GM12878 (cell line): ENCODE results near the gene NPLOC4. TPM values are rescaled to one million over a fixed set of nuclear protein-coding genes. Genes with fewer than 3 reads are reported as not detected.
"Not testable (repeated sequence)": the region's sequence is repeated elsewhere in the genome, so short reads cannot be mapped to it uniquely, and the experiment has no call there.

ENCODE experiments used
- ATAC-seq: fragments of 200-7000 bp; cut with Tn5 transposase; 3 replicates; pipeline ENCODE4 v1.9.1; 2020; ENCODE audit warnings: mild to moderate bottlenecking, moderate library complexity
- BruUV-seq: library from RNA; stranded (reverse); fragments of 400-500 nt; replicated peaks from 2 replicates; lab custom pipeline; 2021; lab: Mats Ljungman, UMichigan
- CTCF ChIA-PET: fragments of 300-600 bp; sonication (Branson Sonifier 250); formaldehyde crosslinking; extraction: SDS; loops from one replicate; lab custom pipeline; 2021; ENCODE audit warnings: inconsistent platforms; lab: Yijun Ruan, JAX
- POLR2A ChIA-PET: fragments of 350-600 bp; formaldehyde crosslinking; extraction: SDS; loops from one replicate; lab custom pipeline; 2021; ENCODE audit warnings: inconsistent platforms; lab: Charles Lee
- RAD21 ChIA-PET: fragments of 300-600 bp; sonication (Branson Sonifier 250); formaldehyde crosslinking; loops from one replicate; lab custom pipeline; 2023; ENCODE audit warnings: antibody characterized with exemption; ENCODE audit not compliant: unreplicated experiment; lab: Charles Lee
- SMC1A ChIA-PET: fragments of 300-600 bp; sonication (Branson Sonifier 250); formaldehyde crosslinking; loops from one replicate; lab custom pipeline; 2023; ENCODE audit not compliant: unreplicated experiment, uncharacterized antibody; lab: Charles Lee
- DNase-seq: peaks from one replicate; pipeline ENCODE4 v3.0.0-alpha.2; 2011; ENCODE audit warnings: low read depth, low spot score
- FAIRE-seq: peaks from 3 replicates; lab custom pipeline; 2011; peaks lifted over from hg19 to GRCh38; lab: Jason Lieb, UNC
- H2AFZ ChIP-seq: 2 replicates; pipeline ENCODE4 v1.6.0; 2011; ENCODE audit warnings: low read depth, low read length, control low read depth; ENCODE audit not compliant: control insufficient read depth
- H3K27ac ChIP-seq: 2 replicates; pipeline ENCODE4 v1.5.1; 2011; ENCODE audit warnings: control low read depth; ENCODE audit not compliant: control insufficient read depth, insufficient read depth
- H3K27me3 ChIP-seq, 2 experiments: replicated peaks in 1 of 2; 2 replicates each; pipeline versions ENCODE4 v1.6.0 to v1.6.1; 2011; ENCODE audit warnings: low read length in 1 of 2; ENCODE audit not compliant: control insufficient read depth in 2 of 2, insufficient read depth in 2 of 2
- H3K36me3 ChIP-seq, 2 experiments: 2 replicates each; pipeline ENCODE4 v1.5.1; 2011; ENCODE audit warnings: low read length in 1 of 2; ENCODE audit not compliant: control insufficient read depth in 2 of 2, insufficient read depth in 2 of 2
- H3K4me1 ChIP-seq: 2 replicates; pipeline ENCODE4 v1.6.1; 2011; ENCODE audit warnings: mild to moderate bottlenecking, low read length, moderate library complexity, mixed read lengths; ENCODE audit not compliant: control insufficient read depth, insufficient read depth
- H3K4me2 ChIP-seq: 2 replicates; pipeline ENCODE4 v1.6.0; 2011; ENCODE audit warnings: control low read depth; ENCODE audit not compliant: control insufficient read depth, insufficient read depth
- H3K4me3 ChIP-seq: fragments of 200-600 bp; sonication (generic); 2 replicates; pipeline ENCODE4 v1.5.1; 2016
- H3K79me2 ChIP-seq: 2 replicates; pipeline ENCODE4 v1.6.0; 2011; ENCODE audit warnings: low read length; ENCODE audit not compliant: control insufficient read depth, insufficient read depth
- H3K9ac ChIP-seq: 2 replicates; pipeline ENCODE4 v1.8.0; 2011; ENCODE audit warnings: low read length, control low read depth, mixed read lengths; ENCODE audit not compliant: control insufficient read depth, insufficient read depth
- H3K9me3 ChIP-seq: replicated peaks from 3 replicates; pipeline ENCODE4 v1.5.1; 2011; ENCODE audit warnings: mild to moderate bottlenecking, low read length; ENCODE audit not compliant: control insufficient read depth, insufficient read depth
- H4K20me1 ChIP-seq: 2 replicates; pipeline ENCODE4 v1.6.0; 2011; ENCODE audit not compliant: control insufficient read depth, insufficient read depth
- WGBS: methylation state at CpG from one replicate; pipeline ENCODE4 v1.1.6; 2016; ENCODE audit warnings: low lambda C conversion rate; ENCODE audit not compliant: insufficient replicate concordance, insufficient coverage; ENCODE audit errors: missing lambda C conversion rate; 5-methylcytosine and 5-hydroxymethylcytosine counted together
- in situ Hi-C: fragments of 300-500 bp; cut with MboI; formaldehyde crosslinking; loops from 9 replicates; pipeline ENCODE4 v1.14.3; 2018; ENCODE audit warnings: mixed read lengths
- intact Hi-C: fragments of 100-400 bp; cut with micrococcal nuclease; formaldehyde crosslinking; loops from one replicate; pipeline ENCODE4 v1.14.2; 2022; ENCODE audit not compliant: unreplicated experiment
- polyA plus RNA-seq, 11 experiments: library from polyadenylated mRNA; depleted of rRNA in 4 of 11; unstranded in 6 of 11; stranded (reverse) in 5 of 11; fragments of >200 nt; fragmentation: Nextera tagmentation in 4 of 11; fragmentation: Illumina TruSeq in 1 of 11; extraction: Ambion mirVana in 4 of 11; extraction: Trizol in 1 of 11; gene quantifications; 1 replicate in 1 of 11; 2 replicates in 10 of 11; pipeline versions ENCODE4 v1.2.1 to v1.2.3, GENCODE V29; 2011 to 2016; ENCODE audit warnings: inconsistent platforms in 2 of 11, missing spikeins in 2 of 11, low read depth in 1 of 11
- total RNA-seq, 4 experiments: library from RNA; depleted of rRNA in 3 of 4; stranded (reverse); fragments of >200 nt in 3 of 4; fragmentation: Illumina TruSeq in 1 of 4; extraction: Trizol in 1 of 4; gene quantifications; 2 replicates each; pipeline versions ENCODE4 v1.2.1 to v1.2.3, GENCODE V29; 2013 to 2021

Gene NPLOC4
- total and polyA plus RNA-seq, 10 of the 15 experiments (the other 5 are each of a cell fraction or from before 2014, with no cell fraction given): 1.5 to 83.7 (median 45.8) TPM

GRCh38 chr17:81531998-81532404, 104.9 kb downstream of the NPLOC4 start:
- H3K27ac ChIP-seq, in situ Hi-C loops, H2AFZ ChIP-seq, H3K9ac ChIP-seq, H3K79me2 ChIP-seq, H3K4me3 ChIP-seq, H3K4me1 ChIP-seq, H4K20me1 ChIP-seq, intact Hi-C loops, BruUV-seq, SMC1A ChIA-PET, ATAC-seq, CTCF ChIA-PET, H3K36me3 ChIP-seq, H3K9me3 ChIP-seq, POLR2A ChIA-PET, DNase-seq, H3K27me3 ChIP-seq, H3K4me2 ChIP-seq, RAD21 ChIA-PET: not testable (repeated sequence)
- FAIRE-seq: peak; percentile 68
- WGBS: 97% methylated on average over 3 of the region's 3 CpGs

GRCh38 chr17:81531013-81531412, 105.9 kb downstream of the NPLOC4 start:
- intact Hi-C loops: not testable (repeated sequence)

More at GRCh38 chr17:81531013-81531412, 105.9 kb downstream of the NPLOC4 start:
- H3K36me3 ChIP-seq, H2AFZ ChIP-seq, RAD21 ChIA-PET, H3K4me2 ChIP-seq, H3K9me3 ChIP-seq, ATAC-seq, in situ Hi-C loops, DNase-seq, H3K9ac ChIP-seq, H3K4me1 ChIP-seq, SMC1A ChIA-PET, POLR2A ChIA-PET, H4K20me1 ChIP-seq, H3K27ac ChIP-seq, CTCF ChIA-PET, H3K27me3 ChIP-seq, H3K4me3 ChIP-seq, BruUV-seq, H3K79me2 ChIP-seq, FAIRE-seq: not testable (repeated sequence)
- WGBS: 92% methylated on average over 5 of the region's 6 CpGs
